HG02973 (cell line): ENCODE measurements around the gene RBM20.
"Not testable (repeated sequence)": the region's sequence is repeated elsewhere in the genome, so short reads cannot be mapped to it uniquely, and the experiment has no call there.

Source experiments
- ATAC-seq: cut with Tn5 transposase; IDR thresholded peaks from one replicate; pipeline ENCODE4 v1.9.1; 2021; ENCODE audit warnings: moderate library complexity; ENCODE audit not compliant: unreplicated experiment

The RBM20 gene

GRCh38 chr10:110625356-110625894, 18.7 kb upstream of the RBM20 start:
- ATAC-seq, result no peak

- no peak for ATAC-seq
Observed at GRCh38 chr10:110625951-110626855, 17.9 kb upstream of the RBM20 start.

- ATAC-seq, result no peak
Observed at GRCh38 chr10:110628161-110628560, 16.0 kb upstream of the RBM20 start.

- no peak for ATAC-seq
Observed at GRCh38 chr10:110629680-110630191, 14.4 kb upstream of the RBM20 start.

- no peak for ATAC-seq
Observed at GRCh38 chr10:110631934-110632333, 12.2 kb upstream of the RBM20 start.

- no peak for ATAC-seq
Observed at GRCh38 chr10:110632591-110633215, 11.4 kb upstream of the RBM20 start.

GRCh38 chr10:110634527-110635209, 9.5 kb upstream of the RBM20 start:
- no peak for ATAC-seq

- no peak for ATAC-seq
Observed at GRCh38 chr10:110636572-110636931, 7.6 kb upstream of the RBM20 start.

- ATAC-seq, result no peak
Observed at GRCh38 chr10:110636932-110637557, 7.1 kb upstream of the RBM20 start.

- ATAC-seq, result no peak
Observed at GRCh38 chr10:110637558-110638053, 6.5 kb upstream of the RBM20 start.

- no peak for ATAC-seq
Observed at GRCh38 chr10:110638319-110638718, 5.8 kb upstream of the RBM20 start.

- ATAC-seq, result not testable (repeated sequence)
Observed at GRCh38 chr10:110639046-110639445, 5.1 kb upstream of the RBM20 start.

- ATAC-seq, result not testable (repeated sequence)
Observed at GRCh38 chr10:110639858-110640257, 4.3 kb upstream of the RBM20 start.

GRCh38 chr10:110641256-110641655, 2.9 kb upstream of the RBM20 start:
- ATAC-seq, result no peak

GRCh38 chr10:110642204-110643034, 1.7 kb upstream of the RBM20 start:
- no peak for ATAC-seq

- ATAC-seq, result no peak
Observed at GRCh38 chr10:110643035-110643652, 992 bp upstream of the RBM20 start.

- no peak for ATAC-seq
Observed at GRCh38 chr10:110644598-110645462, 694 bp downstream of the RBM20 start.

GRCh38 chr10:110646417-110647135, 2.4 kb downstream of the RBM20 start:
- no peak for ATAC-seq
